H1 (cell line): ENCODE data around the gene MORC4. TPM values are rescaled to one million over a fixed set of nuclear protein-coding genes. Genes with fewer than 3 reads are reported as not detected.
A peak's percentile ranks its signal among the peaks of the same experiment; 100 is the strongest.

ENCODE experiments used
- CTCF ChIA-PET: fragments of 300-600 bp; sonication (Branson Sonifier 250); formaldehyde crosslinking; loops from one replicate; lab custom pipeline; 2021; ENCODE audit not compliant: partially characterized antibody; lab: Charles Lee
- POLR2A ChIA-PET: fragments of 300-600 bp; sonication (Branson Sonifier 250); formaldehyde crosslinking; loops from one replicate; lab custom pipeline; 2021; ENCODE audit warnings: inconsistent platforms; ENCODE audit not compliant: partially characterized antibody; lab: Charles Lee
- DNase-seq, 2 experiments: peaks; one replicate each; pipeline versions ENCODE4 v3.0.0 to v3.0.0-alpha.2; 2010 to 2022; ENCODE audit warnings: low spot score in 2 of 2, low read depth in 1 of 2, mixed read lengths in 1 of 2
- FAIRE-seq: peaks from 2 replicates; lab custom pipeline; 2011; peaks lifted over from hg19 to GRCh38; lab: Jason Lieb, UNC
- H2AFZ ChIP-seq: 2 replicates; pipeline ENCODE4 v1.8.1; 2012; ENCODE audit warnings: low read length, inconsistent platforms
- H2AK5ac ChIP-seq: 2 replicates; pipeline ENCODE4 v1.6.1; 2013; ENCODE audit warnings: low read depth, low read length
- H2BK120ac ChIP-seq: replicated peaks from 2 replicates; pipeline ENCODE3; 2013; ENCODE audit warnings: low read depth, low read length, inconsistent platforms
- H2BK12ac ChIP-seq: 2 replicates; pipeline ENCODE4 v1.6.1; 2013; ENCODE audit warnings: low read depth, low read length
- H2BK15ac ChIP-seq: 2 replicates; pipeline ENCODE4 v1.6.1; 2013; ENCODE audit warnings: low read length
- H2BK20ac ChIP-seq: 2 replicates; pipeline ENCODE4 v1.6.1; 2013; ENCODE audit warnings: low read length
- H2BK5ac ChIP-seq: 2 replicates; pipeline ENCODE4 v1.6.1; 2013; ENCODE audit warnings: low read depth, low read length
- H3K14ac ChIP-seq: 2 replicates; pipeline ENCODE4 v1.6.1; 2013; ENCODE audit warnings: inconsistent platforms; ENCODE audit not compliant: insufficient read length
- H3K18ac ChIP-seq: 2 replicates; pipeline ENCODE4 v1.6.1; 2013; ENCODE audit warnings: low read length; ENCODE audit errors: extremely low read depth
- H3K23ac ChIP-seq: 2 replicates; pipeline ENCODE4 v1.6.1; 2013; ENCODE audit warnings: inconsistent platforms; ENCODE audit not compliant: insufficient read length
- H3K23me2 ChIP-seq: 2 replicates; pipeline ENCODE4 v1.6.1; 2013; ENCODE audit warnings: low read depth, low read length
- H3K27ac ChIP-seq: 2 replicates; pipeline ENCODE4 v1.6.1; 2011; ENCODE audit warnings: low read depth, low read length, inconsistent platforms
- H3K27me3 ChIP-seq, 4 experiments: replicated peaks in 1 of 4; 1 replicate in 1 of 4; 2 replicates in 3 of 4; pipeline versions ENCODE4 v1.6.1 to v1.8.1; 2011 to 2013; ENCODE audit warnings: low read length in 3 of 4, mild to moderate bottlenecking in 3 of 4, inconsistent platforms in 2 of 4, mixed read lengths in 2 of 4, moderate library complexity in 1 of 4; ENCODE audit not compliant: control insufficient read depth in 3 of 4, insufficient read depth in 3 of 4; ENCODE audit errors: extremely low read depth in 1 of 4
- H3K36me3 ChIP-seq, 4 experiments: 2 replicates each; pipeline versions ENCODE4 v1.6.1 to v1.8.1; 2011 to 2013; ENCODE audit warnings: mild to moderate bottlenecking in 4 of 4, low read length in 3 of 4, moderate library complexity in 2 of 4, control low read depth in 1 of 4, inconsistent platforms in 1 of 4; ENCODE audit not compliant: insufficient read depth in 4 of 4, control insufficient read depth in 2 of 4
- H3K4ac ChIP-seq: replicated peaks from 2 replicates; pipeline ENCODE3; 2013; ENCODE audit warnings: low read length, low read depth, mixed read lengths, inconsistent platforms; ENCODE audit not compliant: insufficient read length
- H3K4me1 ChIP-seq, 4 experiments: replicated peaks in 1 of 4; 1 replicate in 1 of 4; 2 replicates in 3 of 4; pipeline versions ENCODE4 v1.6.1 to v1.8.1; 2011 to 2013; ENCODE audit warnings: low read length in 3 of 4, inconsistent platforms in 2 of 4, mixed read lengths in 1 of 4; ENCODE audit not compliant: insufficient read depth in 4 of 4, control insufficient read depth in 3 of 4
- H3K4me2 ChIP-seq, 2 experiments: 2 replicates each; pipeline versions ENCODE4 v1.6.1 to v1.8.1; 2011 to 2013; ENCODE audit warnings: low read depth in 2 of 2, low read length in 2 of 2, control low read depth in 1 of 2, inconsistent platforms in 1 of 2, mild to moderate bottlenecking in 1 of 2; ENCODE audit not compliant: insufficient read depth in 1 of 2
- H3K4me3 ChIP-seq, 4 experiments: fragments of 200-600, 300-600 bp in 1 of 4; sonication (generic), shearing (Covaris generic), sonication (Bioruptor Twin) in 1 of 4; 2 replicates each; pipeline versions ENCODE4 v1.5.1 to v1.8.1; 2011 to 2016; ENCODE audit warnings: low read length in 4 of 4, low read depth in 3 of 4, control low read depth in 2 of 4, inconsistent platforms in 2 of 4, mild to moderate bottlenecking in 2 of 4, mixed read lengths in 1 of 4, moderate library complexity in 1 of 4; ENCODE audit not compliant: insufficient read depth in 2 of 4; ENCODE audit errors: extremely low read depth in 1 of 4
- H3K56ac ChIP-seq: replicated peaks from 2 replicates; pipeline ENCODE3; 2013; ENCODE audit warnings: low read depth, mild to moderate bottlenecking, mixed read lengths, low read length, inconsistent platforms; ENCODE audit not compliant: insufficient read length
- H3K79me1 ChIP-seq: 2 replicates; pipeline ENCODE4 v1.6.1; 2013; ENCODE audit warnings: low read depth, low read length, control low read depth
- H3K79me2 ChIP-seq, 2 experiments: 2 replicates each; pipeline versions ENCODE4 v1.6.1 to v1.8.1; 2012 to 2013; ENCODE audit warnings: low read length in 2 of 2, mild to moderate bottlenecking in 2 of 2, inconsistent platforms in 1 of 2; ENCODE audit not compliant: insufficient read depth in 2 of 2, control insufficient read depth in 1 of 2
- H3K9ac ChIP-seq, 4 experiments: replicated peaks in 1 of 4; 1 replicate in 1 of 4; 2 replicates in 3 of 4; pipeline versions ENCODE4 v1.6.1 to v1.8.1; 2011 to 2013; ENCODE audit warnings: low read depth in 3 of 4, low read length in 3 of 4, control low read depth in 2 of 4, mild to moderate bottlenecking in 2 of 4, moderate library complexity in 2 of 4, inconsistent platforms in 1 of 4; ENCODE audit errors: extremely low read depth in 1 of 4
- H3K9me3 ChIP-seq, 2 experiments: 2 replicates each; pipeline versions ENCODE4 v1.6.1 to v1.8.1; 2012 to 2013; ENCODE audit warnings: mild to moderate bottlenecking in 2 of 2, moderate library complexity in 2 of 2, control low read depth in 1 of 2, inconsistent platforms in 1 of 2, low read depth in 1 of 2, low read length in 1 of 2, mixed read lengths in 1 of 2; ENCODE audit not compliant: insufficient read depth in 2 of 2
- H4K20me1 ChIP-seq, 2 experiments: replicated peaks in 1 of 2; 2 replicates each; pipeline versions ENCODE3 to v1.8.1; 2011 to 2013; ENCODE audit warnings: inconsistent platforms in 2 of 2, low read length in 2 of 2, mild to moderate bottlenecking in 1 of 2; ENCODE audit not compliant: insufficient read depth in 2 of 2, control insufficient read depth in 1 of 2
- H4K5ac ChIP-seq: 2 replicates; pipeline ENCODE4 v1.6.1; 2013; ENCODE audit warnings: low read length, low read depth, mixed read lengths, inconsistent platforms; ENCODE audit not compliant: insufficient read length
- H4K8ac ChIP-seq: 2 replicates; pipeline ENCODE4 v1.8.0; 2013; ENCODE audit warnings: mild to moderate bottlenecking, moderate library complexity, low read length, inconsistent platforms; ENCODE audit not compliant: insufficient read depth; ENCODE audit errors: extremely low read depth
- H4K91ac ChIP-seq: replicated peaks from 2 replicates; pipeline ENCODE3; 2013; ENCODE audit warnings: low read length, mixed read lengths, inconsistent platforms; ENCODE audit not compliant: insufficient read length
- ATF2 ChIP-seq: IDR thresholded peaks from 2 replicates; pipeline ENCODE4 v1.6.1; 2012; ENCODE audit warnings: low read length, inconsistent platforms
- CTCF ChIP-seq, 3 experiments: IDR thresholded peaks; 1 replicate in 2 of 3; 2 replicates in 1 of 3; pipeline versions ENCODE4 v1.5.1 to v1.6.1; 2011; ENCODE audit warnings: low read length in 3 of 3, mild to moderate bottlenecking in 3 of 3, inconsistent platforms in 2 of 3, low read depth in 1 of 3, moderate library complexity in 1 of 3; ENCODE audit not compliant: insufficient read depth in 1 of 3; ENCODE audit errors: control extremely low read depth in 1 of 3
- RAD21 ChIP-seq, 2 experiments: IDR thresholded peaks in 1 of 2; conservative IDR thresholded peaks in 1 of 2; 2 replicates each; pipeline ENCODE4 v1.6.1; 2011; ENCODE audit warnings: low read depth in 2 of 2, low read length in 2 of 2, improper control_type of control experiment in 1 of 2, inconsistent platforms in 1 of 2, mild to moderate bottlenecking in 1 of 2, moderate library complexity in 1 of 2
- WGBS, 2 experiments: shearing (Covaris generic) in 1 of 2; methylation state at CpG; one replicate each; pipeline versions ENCODE4 v1.1.6 to v1.1.7; 2013 to 2015; ENCODE audit warnings: low lambda C conversion rate in 2 of 2, mixed read lengths in 2 of 2, inconsistent platforms in 1 of 2, low coverage in 1 of 2, missing lambda C conversion rate in 1 of 2; ENCODE audit not compliant: insufficient replicate concordance in 2 of 2, insufficient coverage in 1 of 2, insufficient read length in 1 of 2; ENCODE audit errors: extremely low coverage in 1 of 2, missing lambda C conversion rate in 1 of 2; 5-methylcytosine and 5-hydroxymethylcytosine counted together
- polyA plus RNA-seq, 7 experiments: library from polyadenylated mRNA; depleted of rRNA in 3 of 7; stranded (reverse) in 5 of 7; unstranded in 2 of 7; fragments of >200 nt in 5 of 7; fragments of 200-250 nt in 2 of 7; gene quantifications; 1 replicate in 5 of 7; 2 replicates in 1 of 7; 4 replicates in 1 of 7; pipeline versions ENCODE4 v1.2.1 to v1.2.3, GENCODE V29; 2011 to 2013; ENCODE audit warnings: missing spikeins in 2 of 7, mixed read lengths in 2 of 7
- total RNA-seq: library from RNA; stranded (reverse); fragmentation: NEBNext Ultra II Directional; extraction: Animal tissue kit (Norgen Biotek cat#: 25700); gene quantifications from 2 replicates; pipeline ENCODE4 v1.2.1, GENCODE V29; 2021

MORC4 gene
- total and polyA plus RNA-seq, 2 of the 8 experiments (the other 6 are each of a cell fraction or from before 2014, with no cell fraction given) = 1.4 to 2.5 TPM

- POLR2A ChIA-PET = no interaction called here
- no peak overlapping the region for H3K27ac ChIP-seq
- H3K56ac ChIP-seq = no peak overlapping the region
- no peak overlapping the region for H4K8ac ChIP-seq
- H3K27me3 ChIP-seq = no peaks in the 10 kb centered on the region
- H3K18ac ChIP-seq = no peak overlapping the region
- H4K20me1 ChIP-seq = no peaks in the 10 kb centered on the region
- TF ChIP-seq ATF2 (no peak), RAD21 (IDR thresholded peaks at IDR 0.05 in 1 of 2, conservative IDR thresholded peaks at IDR 0.05 in 1 of 2; ENCODE audit: low read depth in 2 of 2, low read length in 2 of 2) (peak; percentile 81 to 84), CTCF (IDR thresholded peaks at IDR 0.05; ENCODE audit: control extremely low read depth in 1 of 3, insufficient read depth in 1 of 3, low read depth in 1 of 3, low read length in 3 of 3) (peak in 2 of 3 experiments; percentile 52 to 53; a peak in 3 of 4 replicates)
- H2BK5ac ChIP-seq = no peak overlapping the region
- no peaks in the 10 kb centered on the region for H3K79me2 ChIP-seq
- no peak overlapping the region for H2BK20ac ChIP-seq
- H2BK120ac ChIP-seq = no peak overlapping the region
- no peaks in the 10 kb centered on the region for H3K79me1 ChIP-seq
- H3K9me3 ChIP-seq = no peaks in the 10 kb centered on the region
- H4K5ac ChIP-seq = no peak overlapping the region
- no peak overlapping the region for H2AK5ac ChIP-seq
- no peaks in the 10 kb centered on the region for H3K23me2 ChIP-seq
- no peak overlapping the region for H3K23ac ChIP-seq
- H3K4me2 ChIP-seq = no peak overlapping the region
- no peaks in the 10 kb centered on the region for H3K4me1 ChIP-seq
- H2BK15ac ChIP-seq = no peak overlapping the region
- no peak overlapping the region for H3K9ac ChIP-seq
- no peak overlapping the region for H4K91ac ChIP-seq
- FAIRE-seq (peak; percentile 99), DNase-seq (no peak)
- CTCF ChIA-PET = interaction anchor here (0.6 to 2.3 kb wide), 15 partner anchors 8 to 515 kb away, joined by 3 to 10 read pairs (median 4); partner anchors contain the start of gene RIPPLY1
- 58% methylated on average over 2 of the region's 2 CpGs; no CpG with 5 or more reads in 1 of the 2 experiments for WGBS, 2 experiments
- no peaks in the 10 kb centered on the region for H3K36me3 ChIP-seq
- no peak overlapping the region for H3K14ac ChIP-seq
- no peak overlapping the region for H2BK12ac ChIP-seq
- H3K4me3 ChIP-seq = no peak overlapping the region
- H3K4ac ChIP-seq = no peak overlapping the region
- no peak overlapping the region for H2AFZ ChIP-seq
These were observed 25.5 kb upstream of the MORC4 start for GRCh38 chrX:107025545-107025944.
